Neural cell (in vitro differentiated cells): ENCODE results near the gene RFTN1. TPM values are rescaled to one million over a fixed set of nuclear protein-coding genes. Genes with fewer than 3 reads are reported as not detected.

Experiments used
- H2AFZ ChIP-seq: fragments of 200-600, 300-800 bp; sonication (generic), shearing (Covaris generic); 2 replicates; pipeline ENCODE4 v1.6.0; 2014; ENCODE audit warnings: low read depth, mild to moderate bottlenecking, antibody characterized with exemption, low read length, moderate library complexity
- H3F3A ChIP-seq: fragments of 200-600 bp; shearing (Covaris generic); 2 replicates; pipeline ENCODE4 v1.6.1; 2016; ENCODE audit warnings: mild to moderate bottlenecking, moderate library complexity, mixed read lengths, antibody characterized with exemption, low read length; ENCODE audit not compliant: insufficient read depth, poor library complexity, severe bottlenecking
- H3K27ac ChIP-seq: fragments of 200-600, 300-800 bp; sonication (generic), shearing (Covaris generic); 2 replicates; pipeline ENCODE4 v1.5.1; 2014; ENCODE audit warnings: mild to moderate bottlenecking, low read length, moderate library complexity
- H3K27me3 ChIP-seq: fragments of 300-800, 200-600 bp; sonication (generic), shearing (Covaris generic); 2 replicates; pipeline ENCODE4 v1.6.0; 2014; ENCODE audit warnings: mild to moderate bottlenecking, low read depth, low read length, moderate library complexity; ENCODE audit not compliant: insufficient read depth
- H3K36me3 ChIP-seq: fragments of 300-800, 200-600 bp; sonication (generic), shearing (Covaris generic); 2 replicates; pipeline ENCODE4 v1.5.1; 2014; ENCODE audit warnings: mild to moderate bottlenecking, antibody characterized with exemption, low read length, moderate library complexity; ENCODE audit not compliant: insufficient read depth
- H3K4me2 ChIP-seq: fragments of 300-800, 200-600 bp; sonication (generic), shearing (Covaris generic); 2 replicates; pipeline ENCODE4 v1.6.0; 2014; ENCODE audit warnings: mild to moderate bottlenecking, low read length
- H3K4me3 ChIP-seq: fragments of 300-800, 200-600 bp; sonication (generic), shearing (Covaris generic); 2 replicates; pipeline ENCODE4 v1.5.1; 2014; ENCODE audit warnings: mild to moderate bottlenecking, low read length, moderate library complexity
- H3K79me2 ChIP-seq: fragments of 200-600 bp; shearing (Covaris generic); replicated peaks from 2 replicates; pipeline ENCODE4 v1.6.0; 2014; ENCODE audit warnings: mild to moderate bottlenecking, low read length, moderate library complexity; ENCODE audit not compliant: insufficient read depth
- H3K9ac ChIP-seq: fragments of 300-800, 200-600 bp; sonication (generic), shearing (Covaris generic); 2 replicates; pipeline ENCODE4 v1.6.1; 2016; ENCODE audit warnings: mild to moderate bottlenecking, low read length, mixed read lengths
- H3K9me2 ChIP-seq: fragments of 200-600 bp; shearing (Covaris generic); 2 replicates; pipeline ENCODE4 v1.6.1; 2016; ENCODE audit warnings: mild to moderate bottlenecking, low read length, mixed read lengths; ENCODE audit not compliant: insufficient read depth
- H3K9me3 ChIP-seq: fragments of 200-600, 300-800 bp; sonication (generic), shearing (Covaris generic); 2 replicates; pipeline ENCODE4 v1.6.1; 2016; ENCODE audit warnings: mild to moderate bottlenecking, mixed run types, low read length, moderate library complexity, mixed read lengths
- H4K20me1 ChIP-seq: fragments of 200-600 bp; shearing (Covaris generic); 2 replicates; pipeline ENCODE4 v1.6.1; 2016; ENCODE audit warnings: mild to moderate bottlenecking, mixed run types; ENCODE audit not compliant: insufficient read depth
- CTCF ChIP-seq: fragments of 450-650 bp; IDR thresholded peaks from 2 replicates; pipeline ENCODE4 v1.5.1; 2014; ENCODE audit warnings: antibody characterized with exemption, mild to moderate bottlenecking, moderate library complexity; ENCODE audit not compliant: poor library complexity, severe bottlenecking
- EP300 ChIP-seq: fragments of 450-650 bp; conservative IDR thresholded peaks from 2 replicates; pipeline ENCODE4 v1.6.1; 2014; ENCODE audit warnings: antibody characterized with exemption, mild to moderate bottlenecking, moderate library complexity; ENCODE audit not compliant: poor library complexity, severe bottlenecking
- EZH2 ChIP-seq: fragments of 200-600, 300-800 bp; shearing (Covaris generic), sonication (generic); IDR thresholded peaks from 2 replicates; pipeline ENCODE4 v1.6.1; 2014; ENCODE audit warnings: antibody characterized with exemption, low read length, borderline replicate concordance, mild to moderate bottlenecking; ENCODE audit not compliant: insufficient read depth, poor library complexity, severe bottlenecking
- MXI1 ChIP-seq: fragments of 450-650 bp; conservative IDR thresholded peaks from 2 replicates; pipeline ENCODE4 v1.6.1; 2014; ENCODE audit warnings: antibody characterized with exemption, mild to moderate bottlenecking; ENCODE audit not compliant: poor library complexity, severe bottlenecking
- POLR2AphosphoS5 ChIP-seq: IDR thresholded peaks from 2 replicates; pipeline ENCODE4 v1.6.1; 2012
- RAD21 ChIP-seq: fragments of 450-650 bp; conservative IDR thresholded peaks from 2 replicates; pipeline ENCODE4 v1.6.1; 2014; ENCODE audit warnings: antibody characterized with exemption, mild to moderate bottlenecking, moderate library complexity
- SMC3 ChIP-seq: fragments of 450-650 bp; conservative IDR thresholded peaks from 2 replicates; pipeline ENCODE4 v1.6.1; 2014; ENCODE audit warnings: antibody characterized with exemption, mild to moderate bottlenecking, moderate library complexity; ENCODE audit not compliant: poor library complexity
- TAF1 ChIP-seq: IDR thresholded peaks from 2 replicates; pipeline ENCODE4 v1.6.1; 2012; ENCODE audit warnings: low read depth
- polyA plus RNA-seq: library from polyadenylated mRNA; depleted of rRNA; stranded (reverse); fragments of >200 nt; gene quantifications from 2 replicates; pipeline ENCODE4 v1.2.3, GENCODE V29; 2014
- TF ChIP-seq, protein P1 (sequence below): IDR thresholded peaks from 2 replicates; pipeline ENCODE4 v1.6.1; 2012; ENCODE audit warnings: borderline replicate concordance

The RFTN1 gene
- polyA plus RNA-seq, 1 donor from 2014 or later = 36.8 TPM

DNA sequence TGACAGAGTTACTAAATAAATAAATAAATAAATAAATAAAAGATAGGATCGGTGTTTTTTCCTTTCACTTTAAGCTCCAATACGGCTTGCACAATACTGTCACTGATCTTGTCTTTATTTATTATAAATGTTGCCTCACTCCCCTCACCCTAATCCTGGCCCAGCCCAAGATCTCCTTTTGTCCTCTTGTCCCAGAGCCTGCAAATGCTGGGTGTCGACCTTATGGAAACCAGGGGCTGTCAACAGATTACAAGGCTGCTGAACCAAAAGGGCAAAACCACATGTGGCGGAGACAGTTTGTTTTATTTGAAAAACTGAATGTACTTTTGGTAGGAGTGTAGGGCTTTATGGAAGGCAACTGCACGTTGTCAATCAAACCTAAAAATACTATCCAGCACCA, 75.9 kb downstream of the RFTN1 start:
- TF ChIP-seq, protein P1, sequence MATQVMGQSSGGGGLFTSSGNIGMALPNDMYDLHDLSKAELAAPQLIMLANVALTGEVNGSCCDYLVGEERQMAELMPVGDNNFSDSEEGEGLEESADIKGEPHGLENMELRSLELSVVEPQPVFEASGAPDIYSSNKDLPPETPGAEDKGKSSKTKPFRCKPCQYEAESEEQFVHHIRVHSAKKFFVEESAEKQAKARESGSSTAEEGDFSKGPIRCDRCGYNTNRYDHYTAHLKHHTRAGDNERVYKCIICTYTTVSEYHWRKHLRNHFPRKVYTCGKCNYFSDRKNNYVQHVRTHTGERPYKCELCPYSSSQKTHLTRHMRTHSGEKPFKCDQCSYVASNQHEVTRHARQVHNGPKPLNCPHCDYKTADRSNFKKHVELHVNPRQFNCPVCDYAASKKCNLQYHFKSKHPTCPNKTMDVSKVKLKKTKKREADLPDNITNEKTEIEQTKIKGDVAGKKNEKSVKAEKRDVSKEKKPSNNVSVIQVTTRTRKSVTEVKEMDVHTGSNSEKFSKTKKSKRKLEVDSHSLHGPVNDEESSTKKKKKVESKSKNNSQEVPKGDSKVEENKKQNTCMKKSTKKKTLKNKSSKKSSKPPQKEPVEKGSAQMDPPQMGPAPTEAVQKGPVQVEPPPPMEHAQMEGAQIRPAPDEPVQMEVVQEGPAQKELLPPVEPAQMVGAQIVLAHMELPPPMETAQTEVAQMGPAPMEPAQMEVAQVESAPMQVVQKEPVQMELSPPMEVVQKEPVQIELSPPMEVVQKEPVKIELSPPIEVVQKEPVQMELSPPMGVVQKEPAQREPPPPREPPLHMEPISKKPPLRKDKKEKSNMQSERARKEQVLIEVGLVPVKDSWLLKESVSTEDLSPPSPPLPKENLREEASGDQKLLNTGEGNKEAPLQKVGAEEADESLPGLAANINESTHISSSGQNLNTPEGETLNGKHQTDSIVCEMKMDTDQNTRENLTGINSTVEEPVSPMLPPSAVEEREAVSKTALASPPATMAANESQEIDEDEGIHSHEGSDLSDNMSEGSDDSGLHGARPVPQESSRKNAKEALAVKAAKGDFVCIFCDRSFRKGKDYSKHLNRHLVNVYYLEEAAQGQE = no peak
- TF ChIP-seq RAD21 (no peak), EZH2 (no peak), CTCF (no peak), POLR2AphosphoS5 (no peak), SMC3 (no peak), MXI1 (no peak), EP300 (no peak), TAF1 (no peak)
- no peaks in the 10 kb centered on the region for H3K9me2 ChIP-seq
- no peaks in the 10 kb centered on the region for H3K36me3 ChIP-seq
- no peak overlapping the region for H3K4me3 ChIP-seq
- H2AFZ ChIP-seq = no peak overlapping the region
- H3K27ac ChIP-seq = no peak overlapping the region
- no peaks in the 10 kb centered on the region for H3K9me3 ChIP-seq
- H4K20me1 ChIP-seq = no peaks in the 10 kb centered on the region
- no peak overlapping the region for H3K9ac ChIP-seq
- no peak overlapping the region for H3K4me2 ChIP-seq
- no peaks in the 10 kb centered on the region for H3K79me2 ChIP-seq
- no peaks in the 10 kb centered on the region for H3K27me3 ChIP-seq
- H3F3A ChIP-seq = no peaks in the 10 kb centered on the region

- TF ChIP-seq, protein P1 = no peak
- Histone ChIP-seq H3K27ac (no peak overlapping the region), H3K9me2 (no peaks in the 10 kb centered on the region), H3F3A (no peaks in the 10 kb centered on the region), H2AFZ (no peak overlapping the region), H3K9ac (no peak overlapping the region), H3K4me2 (no peak overlapping the region), H3K36me3 (no peaks in the 10 kb centered on the region), H3K79me2 (no peaks in the 10 kb centered on the region), H3K27me3 (no peaks in the 10 kb centered on the region), H3K4me3 (no peak overlapping the region), H3K9me3 (no peaks in the 10 kb centered on the region), H4K20me1 (no peaks in the 10 kb centered on the region)
Measured at GRCh38 chr3:16433701-16434151, 79.8 kb downstream of the RFTN1 start.
